Activated T-helper 1 cell treated with Interleukin-2 at 50 U/mL for 16 hours (primary cell): Measurements from ENCODE around the gene TMEM9B.
"Not testable (repeated sequence)": the region's sequence is repeated elsewhere in the genome, so short reads cannot be mapped to it uniquely, and the experiment has no call there.

Experiments
- DNase-seq: peaks from one replicate; pipeline ENCODE4 v3.0.0-alpha.2; 2020; ENCODE audit warnings: low read depth

TMEM9B gene

GRCh38 chr11:8973121-8973520, 8.9 kb upstream of the TMEM9B start:
- no peak for DNase-seq

- no peak for DNase-seq
Observed at GRCh38 chr11:8971924-8972316, 7.7 kb upstream of the TMEM9B start.

DNA sequence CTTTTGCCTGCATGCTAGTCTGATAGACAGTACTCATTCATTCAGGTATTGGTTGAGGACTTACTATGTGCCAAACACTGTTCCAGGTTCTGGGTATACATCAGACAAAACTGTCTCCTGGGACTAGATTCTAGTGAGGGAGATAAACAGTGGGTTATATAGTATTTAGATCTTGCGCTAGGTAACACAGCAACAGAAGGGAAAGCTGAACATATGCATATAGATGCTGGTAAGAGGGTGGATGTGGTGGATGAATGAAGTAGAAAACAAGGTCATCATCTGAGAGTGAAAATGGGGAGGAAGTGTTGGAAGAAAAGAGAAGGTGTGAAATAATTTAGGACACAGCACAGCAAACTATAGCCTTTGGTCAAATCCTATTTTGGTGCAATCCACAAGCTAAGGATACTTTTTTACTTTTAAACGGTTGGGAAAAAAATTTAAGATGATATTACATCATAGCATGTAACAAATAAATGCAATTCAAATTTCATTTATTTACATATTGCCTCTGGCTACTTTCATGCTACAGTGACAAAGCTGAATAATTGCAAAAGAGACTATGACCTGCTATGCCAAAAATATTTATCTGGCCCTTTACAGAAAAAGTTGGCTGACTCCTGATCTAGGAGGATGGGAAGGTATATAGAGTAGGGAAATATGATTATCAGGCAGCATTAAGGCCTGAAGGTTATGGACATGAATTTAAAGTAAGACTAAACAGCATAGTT, 7.1 kb upstream of the TMEM9B start:
- DNase-seq, result no peak

DNA sequence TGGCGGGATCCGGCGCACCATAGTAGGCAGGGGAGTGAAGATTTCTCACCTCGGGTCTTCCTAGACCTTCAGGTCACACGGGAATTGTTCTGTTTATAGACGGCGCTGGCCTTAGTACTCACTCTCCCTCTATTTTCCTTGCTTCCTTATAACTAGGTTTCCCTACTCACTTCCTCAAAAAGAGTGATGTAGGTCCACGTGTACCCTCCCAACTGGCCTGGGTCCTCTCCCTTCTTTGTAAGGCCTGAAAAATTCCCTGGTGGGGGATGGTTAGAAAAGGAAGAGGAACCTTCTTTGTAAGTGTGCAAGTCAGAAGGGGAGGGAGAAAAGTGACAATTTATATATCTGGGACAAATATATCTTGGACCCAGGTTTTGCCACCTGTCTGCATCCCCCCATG, 2.9 kb upstream of the TMEM9B start:
- DNase-seq, result no peak

GRCh38 chr11:8963569-8964323, 496 bp downstream of the TMEM9B start:
- peak; percentile 67 for DNase-seq

DNA sequence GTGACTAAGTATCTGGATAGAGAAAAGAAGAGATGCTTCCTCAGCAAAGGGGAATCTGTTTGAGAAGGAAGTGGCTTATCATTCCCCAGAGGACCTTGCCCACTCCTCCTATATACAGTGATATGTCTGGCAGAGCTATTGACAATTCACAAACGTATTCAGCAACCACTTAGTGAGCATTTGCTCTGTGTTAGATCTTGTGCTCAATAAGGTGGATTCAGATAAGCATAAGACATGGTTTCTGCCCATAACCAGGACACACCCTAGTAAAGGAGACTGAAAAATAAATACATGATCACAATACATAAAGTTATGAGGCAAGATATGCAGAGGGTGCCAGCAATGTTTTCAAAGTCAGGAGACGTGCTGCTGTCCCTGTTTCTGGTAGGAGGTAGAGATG, 1.4 kb downstream of the TMEM9B start:
- no peak for DNase-seq

DNA sequence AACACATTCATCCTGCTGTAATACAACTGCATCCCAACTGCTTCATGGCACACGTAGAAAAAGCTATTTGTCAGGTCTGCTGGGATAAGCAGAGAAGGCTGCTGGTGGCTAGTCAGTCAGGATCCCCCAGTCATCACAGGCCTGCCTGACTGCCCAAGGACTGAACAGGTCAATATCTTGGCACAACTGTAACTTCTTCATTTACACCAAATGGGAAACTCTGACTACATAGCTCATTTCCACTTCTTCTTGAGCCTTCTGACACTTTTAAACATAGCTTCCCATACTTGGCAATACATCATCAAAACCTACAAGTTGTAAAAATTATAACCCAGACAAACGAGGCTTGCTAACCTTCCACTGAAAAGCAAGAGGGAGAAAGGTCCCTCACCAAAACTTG, 2.8 kb downstream of the TMEM9B start:
- no peak for DNase-seq

DNA sequence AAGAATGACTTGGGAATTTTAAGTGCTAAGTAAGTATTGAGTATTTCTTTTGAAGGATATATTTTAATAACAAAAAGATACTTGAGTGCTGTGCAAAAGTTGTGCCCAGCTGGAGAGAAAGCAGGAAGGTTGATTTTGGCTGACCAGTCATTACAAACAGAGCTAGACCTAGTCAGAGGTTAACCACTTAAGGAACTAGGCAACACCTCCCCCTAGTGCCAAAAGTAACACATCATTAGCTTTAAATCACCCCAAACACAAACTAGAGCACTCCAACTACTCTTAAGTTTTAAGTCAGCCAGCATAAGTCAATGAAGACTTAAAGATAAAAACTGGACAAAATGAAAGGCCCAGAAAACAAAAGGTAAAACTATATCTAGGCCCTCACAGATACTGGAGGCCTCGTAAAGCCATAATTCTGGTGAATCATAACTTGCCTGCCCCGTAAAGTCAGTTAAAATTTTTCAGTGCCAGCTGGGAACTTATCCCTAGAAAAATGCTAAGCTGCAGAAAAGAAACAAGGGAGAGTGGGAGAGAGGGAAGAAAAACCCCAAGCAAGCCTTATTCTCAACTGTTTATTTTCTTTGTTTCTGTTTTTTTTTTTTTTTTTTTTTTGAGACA, 4.6 kb downstream of the TMEM9B start:
- DNase-seq, result no peak

DNA sequence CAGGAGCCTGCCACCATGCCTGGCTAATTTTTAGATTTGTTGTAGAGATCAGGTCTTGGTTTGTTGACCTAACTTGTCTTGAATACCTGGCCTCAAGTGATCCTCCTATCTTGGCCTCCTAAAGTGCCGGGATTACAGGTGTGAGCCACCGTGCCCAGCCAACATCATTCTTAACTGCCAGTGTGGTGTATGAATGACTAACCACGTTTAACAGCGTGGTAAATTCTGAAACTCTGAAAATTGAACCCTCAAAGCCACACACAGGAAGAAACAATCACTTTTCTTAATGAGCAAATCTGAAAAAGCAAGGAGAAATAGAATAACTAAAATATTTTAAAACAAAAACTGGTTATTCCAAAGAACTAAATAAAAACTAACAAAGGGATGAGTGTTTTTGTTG, 7.4 kb downstream of the TMEM9B start:
- DNase-seq, result no peak

GRCh38 chr11:8948886-8949285, 15.4 kb downstream of the TMEM9B start:
- no peak for DNase-seq

- no peak for DNase-seq
Observed at GRCh38 chr11:8947230-8947943, 16.9 kb downstream of the TMEM9B start.

GRCh38 chr11:8942518-8943066, 21.6 kb downstream of the TMEM9B start, which contains the start of gene ASCL3:
ASCL3 (minus strand) TSS chr11:8943016; CDS start chr11:8938161, 4,855 bp downstream.
- DNase-seq, result no peak

GRCh38 chr11:8941341-8942103, 22.7 kb downstream of the TMEM9B start:
- no peak for DNase-seq

DNA sequence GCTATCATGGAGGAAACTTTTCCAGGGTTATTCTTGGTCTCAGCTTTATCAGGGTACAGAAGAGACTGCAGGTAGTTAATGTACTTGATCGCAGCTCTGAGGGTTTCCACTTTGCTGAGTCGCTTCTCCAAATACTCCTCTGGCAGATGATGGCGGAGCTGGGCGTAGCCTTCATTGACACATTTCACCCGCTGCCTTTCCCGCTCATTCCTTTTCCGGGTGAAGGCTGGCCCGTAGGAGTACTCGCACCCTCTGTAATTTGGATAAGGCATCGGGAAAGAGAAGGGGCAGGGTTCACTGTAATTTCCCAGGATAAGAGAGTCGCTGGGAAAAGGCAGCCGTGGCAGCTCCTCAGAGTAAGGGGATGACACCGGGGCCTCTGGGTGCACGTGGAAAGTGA, 26.6 kb downstream of the TMEM9B start:
- DNase-seq, result no peak

DNA sequence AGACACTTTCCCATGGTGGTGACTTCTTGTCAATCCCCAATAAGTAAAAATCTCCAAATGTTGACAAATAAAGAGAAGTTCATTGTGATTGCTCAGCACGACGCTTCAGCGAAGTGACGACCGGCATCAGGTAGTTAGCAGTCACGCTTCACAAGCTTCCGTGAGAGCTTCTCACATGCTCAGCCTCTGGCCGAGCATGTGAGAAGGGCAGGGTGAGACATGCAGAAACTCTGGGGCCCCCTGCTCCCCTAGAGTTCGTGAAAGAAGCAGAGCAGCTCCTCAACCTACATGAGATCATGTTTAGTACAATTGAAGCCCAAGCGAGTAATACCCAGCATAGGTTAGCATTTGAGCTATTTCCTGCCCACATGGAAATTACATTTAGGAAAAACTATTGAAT, 27.1 kb downstream of the TMEM9B start:
- DNase-seq, result no peak

DNA sequence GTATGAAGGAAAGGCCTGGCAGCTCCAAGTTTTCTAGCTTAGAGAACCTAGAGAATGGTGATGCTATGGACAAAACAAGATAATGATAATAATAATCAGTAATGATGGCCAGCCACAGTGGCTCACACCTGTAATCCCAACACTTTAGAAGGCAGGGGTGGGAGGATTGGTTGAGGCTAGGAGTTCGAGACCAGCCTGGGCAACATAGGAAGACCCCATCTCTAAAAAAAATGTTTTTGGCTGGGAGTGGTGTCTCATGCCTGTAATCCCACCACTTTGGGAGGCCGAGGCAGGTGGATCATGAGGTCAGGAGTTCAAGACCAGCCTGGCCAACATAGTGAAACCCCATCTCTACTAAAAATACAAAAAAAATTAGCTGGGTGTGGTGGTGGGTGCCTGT, 28.5 kb downstream of the TMEM9B start:
- DNase-seq, result not testable (repeated sequence)

- DNase-seq, result no peak
Observed at GRCh38 chr11:8934742-8935488, 29.3 kb downstream of the TMEM9B start.

- DNase-seq, result no peak
Observed at GRCh38 chr11:8933931-8934330, 30.3 kb downstream of the TMEM9B start.

- DNase-seq, result no peak
Observed at GRCh38 chr11:8932564-8933180, 31.6 kb downstream of the TMEM9B start, which contains the start of gene C11orf16. C11orf16 (minus strand) TSS chr11:8932947; CDS start chr11:8932308, 639 bp downstream.
